AG09319 (cell line): ENCODE measurements around the gene UCN2.
"Not testable (repeated sequence)": the region's sequence is repeated elsewhere in the genome, so short reads cannot be mapped to it uniquely, and the experiment has no call there.

Experiments used
- DNase-seq: peaks from one replicate; pipeline ENCODE4 v3.0.0-alpha.2; 2010; ENCODE audit warnings: low read depth; ENCODE audit errors: extremely low read depth
- TF ChIP-seq, protein P1 (sequence below): IDR thresholded peaks from 2 replicates; pipeline ENCODE4 v1.5.1; 2011; ENCODE audit warnings: low read depth, mild to moderate bottlenecking, inconsistent platforms, low read length, moderate library complexity

The UCN2 gene

GRCh38 chr3:48553886-48554845, 9.4 kb downstream of the UCN2 start:
- DNase-seq, result no peak
- TF ChIP-seq, protein P1, sequence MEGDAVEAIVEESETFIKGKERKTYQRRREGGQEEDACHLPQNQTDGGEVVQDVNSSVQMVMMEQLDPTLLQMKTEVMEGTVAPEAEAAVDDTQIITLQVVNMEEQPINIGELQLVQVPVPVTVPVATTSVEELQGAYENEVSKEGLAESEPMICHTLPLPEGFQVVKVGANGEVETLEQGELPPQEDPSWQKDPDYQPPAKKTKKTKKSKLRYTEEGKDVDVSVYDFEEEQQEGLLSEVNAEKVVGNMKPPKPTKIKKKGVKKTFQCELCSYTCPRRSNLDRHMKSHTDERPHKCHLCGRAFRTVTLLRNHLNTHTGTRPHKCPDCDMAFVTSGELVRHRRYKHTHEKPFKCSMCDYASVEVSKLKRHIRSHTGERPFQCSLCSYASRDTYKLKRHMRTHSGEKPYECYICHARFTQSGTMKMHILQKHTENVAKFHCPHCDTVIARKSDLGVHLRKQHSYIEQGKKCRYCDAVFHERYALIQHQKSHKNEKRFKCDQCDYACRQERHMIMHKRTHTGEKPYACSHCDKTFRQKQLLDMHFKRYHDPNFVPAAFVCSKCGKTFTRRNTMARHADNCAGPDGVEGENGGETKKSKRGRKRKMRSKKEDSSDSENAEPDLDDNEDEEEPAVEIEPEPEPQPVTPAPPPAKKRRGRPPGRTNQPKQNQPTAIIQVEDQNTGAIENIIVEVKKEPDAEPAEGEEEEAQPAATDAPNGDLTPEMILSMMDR, result no peak

DNA sequence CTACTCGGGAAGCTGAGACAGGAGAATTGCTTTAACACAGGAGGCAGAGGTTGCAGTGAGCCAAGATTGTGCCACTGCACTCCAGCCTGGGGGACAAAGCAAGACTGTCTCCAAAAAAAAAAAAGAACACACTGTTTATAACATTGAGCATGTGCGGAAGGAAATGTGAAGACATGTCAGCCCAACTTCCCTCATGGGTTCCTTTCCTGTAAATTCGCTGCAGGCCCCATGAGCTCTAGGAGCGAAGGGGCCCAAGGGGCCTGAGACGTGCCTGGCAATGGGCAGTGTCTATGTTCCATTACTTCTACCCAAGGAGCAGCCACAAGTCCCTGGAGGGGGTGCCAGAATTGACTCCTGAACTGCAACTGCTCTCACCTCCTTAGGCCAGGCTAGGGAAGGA, 10.2 kb downstream of the UCN2 start:
- DNase-seq, result no peak
- TF ChIP-seq, protein P1, result no peak

- TF ChIP-seq, protein P1, result no peak
- DNase-seq, result no peak
These were observed 11.2 kb downstream of the UCN2 start for GRCh38 chr3:48552111-48552951.

GRCh38 chr3:48551651-48552050, 11.9 kb downstream of the UCN2 start:
- not testable (repeated sequence) for DNase-seq

- DNase-seq, result peak; percentile 38
- TF ChIP-seq, protein P1, result peak; percentile 98
These were observed 14.6 kb downstream of the UCN2 start for GRCh38 chr3:48548729-48549705.

GRCh38 chr3:48548126-48548525, 15.5 kb downstream of the UCN2 start:
- TF ChIP-seq, protein P1, result no peak
- no peak for DNase-seq

- DNase-seq, result no peak
- TF ChIP-seq, protein P1, result no peak
These were observed 17.3 kb downstream of the UCN2 start for GRCh38 chr3:48546203-48546829.
